HG03097 (cell line): ENCODE measurements around the gene C11orf16.
"Not testable (repeated sequence)": the region's sequence is repeated elsewhere in the genome, so short reads cannot be mapped to it uniquely, and the experiment has no call there.

Experiments
- ATAC-seq: cut with Tn5 transposase; IDR thresholded peaks from one replicate; pipeline ENCODE4 v1.9.1; 2021; ENCODE audit not compliant: unreplicated experiment, low FRiP score

The C11orf16 gene

DNA sequence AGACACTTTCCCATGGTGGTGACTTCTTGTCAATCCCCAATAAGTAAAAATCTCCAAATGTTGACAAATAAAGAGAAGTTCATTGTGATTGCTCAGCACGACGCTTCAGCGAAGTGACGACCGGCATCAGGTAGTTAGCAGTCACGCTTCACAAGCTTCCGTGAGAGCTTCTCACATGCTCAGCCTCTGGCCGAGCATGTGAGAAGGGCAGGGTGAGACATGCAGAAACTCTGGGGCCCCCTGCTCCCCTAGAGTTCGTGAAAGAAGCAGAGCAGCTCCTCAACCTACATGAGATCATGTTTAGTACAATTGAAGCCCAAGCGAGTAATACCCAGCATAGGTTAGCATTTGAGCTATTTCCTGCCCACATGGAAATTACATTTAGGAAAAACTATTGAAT is 4.4 kb upstream of the C11orf16 start:
- ATAC-seq = no peak

DNA sequence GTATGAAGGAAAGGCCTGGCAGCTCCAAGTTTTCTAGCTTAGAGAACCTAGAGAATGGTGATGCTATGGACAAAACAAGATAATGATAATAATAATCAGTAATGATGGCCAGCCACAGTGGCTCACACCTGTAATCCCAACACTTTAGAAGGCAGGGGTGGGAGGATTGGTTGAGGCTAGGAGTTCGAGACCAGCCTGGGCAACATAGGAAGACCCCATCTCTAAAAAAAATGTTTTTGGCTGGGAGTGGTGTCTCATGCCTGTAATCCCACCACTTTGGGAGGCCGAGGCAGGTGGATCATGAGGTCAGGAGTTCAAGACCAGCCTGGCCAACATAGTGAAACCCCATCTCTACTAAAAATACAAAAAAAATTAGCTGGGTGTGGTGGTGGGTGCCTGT is 3.0 kb upstream of the C11orf16 start:
- not testable (repeated sequence) for ATAC-seq

DNA sequence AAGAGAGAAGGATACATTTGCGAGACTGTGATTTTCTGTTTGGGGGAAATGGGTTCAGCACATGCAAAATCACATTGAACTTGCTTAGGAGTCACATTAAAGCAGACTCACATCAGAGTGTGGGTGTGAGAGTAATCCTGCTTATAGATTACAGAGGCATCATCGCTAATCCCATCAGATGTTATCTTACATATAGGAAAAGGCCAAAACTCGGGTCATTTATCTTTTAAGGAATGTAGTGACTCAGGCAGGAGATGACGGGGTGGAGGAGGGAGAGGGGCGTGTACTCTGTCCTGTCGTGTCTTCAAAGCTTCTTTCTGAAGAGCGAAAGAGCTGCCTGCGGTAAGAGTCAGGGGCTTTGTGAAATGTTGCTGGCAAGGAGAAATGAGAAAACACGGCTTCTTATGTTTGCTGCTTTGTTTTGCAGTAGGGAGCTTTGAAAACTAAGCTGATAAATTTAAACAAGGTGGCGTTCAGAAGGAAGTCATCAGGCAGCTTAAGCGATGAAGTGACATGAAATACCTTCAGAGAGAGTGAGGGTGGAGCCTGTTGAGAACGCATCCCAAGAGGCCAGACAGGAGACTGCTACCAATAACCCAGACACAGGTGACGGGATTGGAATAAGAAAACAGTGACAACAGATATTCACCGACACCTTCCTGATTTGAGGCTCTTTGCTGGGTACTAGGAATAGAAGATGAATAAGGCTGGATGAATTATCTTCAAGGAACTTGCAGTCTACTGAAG is 2.2 kb upstream of the C11orf16 start:
- no peak for ATAC-seq

DNA sequence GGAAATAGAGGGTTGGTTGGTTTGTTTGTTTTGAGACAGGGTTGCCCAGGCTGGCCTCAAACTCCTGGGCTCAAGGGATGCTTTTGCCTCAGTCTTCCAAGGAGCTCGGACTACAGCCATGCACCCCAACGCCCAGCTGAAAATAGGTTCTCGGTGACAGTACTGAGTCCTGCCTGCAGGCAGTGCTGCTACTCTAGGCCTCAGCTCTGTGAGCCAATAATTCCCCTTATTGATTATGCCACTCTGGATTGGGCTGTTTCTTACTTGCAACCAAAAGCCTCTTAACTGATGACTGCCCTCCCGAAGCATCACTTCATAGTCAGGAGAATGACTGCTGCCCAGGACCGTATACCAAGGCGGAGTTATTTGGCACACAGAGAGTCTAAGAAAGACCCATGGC is 1.2 kb upstream of the C11orf16 start:
- ATAC-seq = no peak

DNA sequence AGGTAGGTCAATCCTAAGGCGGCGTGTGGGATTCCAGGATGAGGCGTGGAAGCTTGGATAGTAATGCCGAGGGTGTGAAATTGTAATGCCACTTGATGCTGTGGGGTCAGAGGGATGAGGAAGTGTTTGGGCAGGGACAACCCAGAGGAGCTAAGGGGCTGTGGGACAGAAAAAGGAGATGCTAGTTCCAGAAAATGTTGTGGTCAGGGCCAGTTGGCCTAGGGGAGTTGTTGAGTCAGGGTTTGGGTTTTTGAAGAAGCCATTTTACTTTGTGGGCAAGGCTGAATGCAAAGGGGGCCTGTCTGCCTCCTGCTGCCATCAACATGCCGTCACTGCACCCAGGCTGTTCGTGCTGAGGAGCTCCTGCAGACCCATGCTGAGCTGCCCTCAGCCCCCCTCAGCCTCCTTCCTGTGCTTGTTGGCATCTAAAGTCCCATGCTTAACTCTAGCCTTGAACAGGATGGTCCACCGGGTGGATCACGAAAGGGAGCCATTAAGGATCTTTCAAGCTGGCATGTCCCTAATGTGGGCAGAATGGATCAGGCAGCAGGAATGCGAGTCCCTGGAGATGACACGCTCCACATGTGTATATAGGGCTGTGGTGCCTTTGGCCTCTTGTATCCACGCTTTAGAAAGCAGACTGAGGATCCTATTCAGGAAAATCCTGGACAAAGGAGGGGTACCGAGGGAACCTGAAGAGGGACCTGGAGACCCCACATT is 2.1 kb downstream of the C11orf16 start:
- no peak for ATAC-seq

DNA sequence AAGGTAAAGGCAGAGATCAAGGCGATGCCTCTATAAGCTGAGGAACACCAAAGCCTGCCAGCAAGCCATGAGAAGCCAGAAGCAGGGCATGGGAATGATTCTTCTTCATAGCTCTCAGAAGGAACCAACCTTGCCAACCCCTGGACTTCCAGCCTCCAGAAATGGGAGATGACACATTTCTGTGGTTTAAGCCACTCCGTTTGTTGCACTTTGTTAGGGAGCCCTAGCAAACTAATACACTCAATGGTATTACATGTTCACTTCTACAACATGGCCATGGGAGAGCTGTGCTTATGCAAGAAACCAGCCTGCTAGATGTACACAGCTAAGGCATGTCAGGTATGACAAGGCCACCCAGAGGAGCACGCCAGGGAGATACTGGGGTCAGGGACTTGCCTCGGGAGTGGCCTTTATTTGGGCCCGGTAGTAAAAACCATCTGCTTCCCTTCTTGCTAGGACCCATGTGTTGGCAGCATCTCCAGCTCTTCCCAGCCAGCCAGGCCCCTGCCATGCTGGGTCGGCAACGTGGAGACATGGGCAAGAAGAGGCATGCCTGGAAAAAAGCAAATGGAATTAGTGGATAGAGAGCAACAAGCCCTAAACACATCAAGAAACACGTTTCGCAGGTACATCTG is 3.6 kb downstream of the C11orf16 start:
- ATAC-seq = no peak

DNA sequence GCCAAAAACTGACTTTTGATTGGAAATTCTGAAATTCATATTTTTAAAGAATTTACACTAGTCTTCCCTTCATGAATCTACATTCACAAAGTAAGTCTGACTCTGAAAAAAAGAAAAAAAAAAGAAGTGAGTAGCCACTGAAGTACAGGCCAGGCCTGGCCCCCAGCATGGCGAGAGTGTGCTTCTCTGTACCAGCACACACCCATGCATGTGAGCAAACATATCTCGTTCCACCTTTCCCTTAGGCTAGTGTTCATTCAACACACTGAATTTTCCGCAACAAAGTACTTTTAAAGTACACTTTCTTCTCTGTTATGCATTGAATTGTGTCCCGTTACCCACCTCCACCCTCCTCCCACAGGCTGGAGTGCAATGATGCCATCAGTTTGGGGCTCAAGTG is 4.5 kb downstream of the C11orf16 start:
- ATAC-seq = no peak

DNA sequence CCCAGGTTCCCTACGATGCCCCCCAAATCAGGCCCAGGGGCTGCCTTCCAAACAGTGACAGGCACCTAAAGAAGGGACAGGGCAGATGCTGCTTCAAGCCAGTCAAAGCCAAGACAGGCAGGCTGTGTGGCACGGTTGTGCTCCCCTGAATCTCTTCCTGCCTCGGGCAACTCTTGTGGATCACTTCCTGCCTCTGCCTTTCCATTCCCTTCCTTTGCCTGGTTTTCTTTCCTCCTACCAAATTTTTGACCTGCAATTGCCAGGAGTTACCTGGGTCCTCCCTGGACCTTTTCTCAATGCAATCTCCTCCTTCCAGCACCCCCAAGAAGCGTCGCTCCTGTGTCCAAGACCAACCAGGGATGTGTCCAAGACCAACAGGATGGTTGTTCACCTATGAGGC is 5.5 kb downstream of the C11orf16 start:
- no peak for ATAC-seq

DNA sequence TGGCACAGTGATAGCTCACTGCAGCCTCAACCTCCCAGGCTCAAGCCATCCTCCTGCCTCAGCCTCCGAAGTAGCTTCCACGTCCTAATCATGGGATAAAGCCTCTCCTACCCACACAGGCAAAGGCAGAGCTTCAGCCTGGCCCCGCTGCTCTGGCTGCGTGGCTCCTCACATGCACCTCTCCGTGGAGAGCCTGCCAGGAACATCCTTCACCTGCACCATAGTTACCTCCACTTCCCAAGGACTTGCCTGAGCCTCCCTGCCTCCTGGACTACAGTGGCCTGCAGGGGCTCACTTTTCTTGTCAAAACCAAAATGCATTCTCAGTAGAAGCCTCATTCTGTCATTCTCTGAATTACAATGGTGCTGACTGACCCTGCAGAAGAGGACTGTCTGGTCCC is 6.5 kb downstream of the C11orf16 start:
- ATAC-seq = no peak

DNA sequence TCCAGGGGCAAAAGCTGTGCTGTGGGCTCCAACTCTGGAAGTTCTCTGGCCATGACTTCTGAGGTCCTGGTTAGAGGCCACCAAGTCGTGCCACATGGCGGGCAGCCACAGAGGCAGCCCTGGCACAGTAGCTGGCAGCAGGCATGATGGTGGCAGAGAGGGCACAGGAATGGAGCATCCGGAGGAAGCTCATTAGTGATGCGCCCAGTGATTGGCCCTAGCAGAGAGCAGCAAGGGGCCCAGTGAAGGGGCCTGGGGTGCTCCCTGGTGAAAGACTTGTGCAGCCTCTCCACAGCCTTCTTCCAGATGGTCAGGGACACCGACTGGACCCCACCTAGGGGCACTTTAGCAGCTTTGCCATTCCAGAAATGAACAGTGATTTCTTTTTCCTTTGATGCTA is 7.0 kb downstream of the C11orf16 start:
- ATAC-seq = no peak

DNA sequence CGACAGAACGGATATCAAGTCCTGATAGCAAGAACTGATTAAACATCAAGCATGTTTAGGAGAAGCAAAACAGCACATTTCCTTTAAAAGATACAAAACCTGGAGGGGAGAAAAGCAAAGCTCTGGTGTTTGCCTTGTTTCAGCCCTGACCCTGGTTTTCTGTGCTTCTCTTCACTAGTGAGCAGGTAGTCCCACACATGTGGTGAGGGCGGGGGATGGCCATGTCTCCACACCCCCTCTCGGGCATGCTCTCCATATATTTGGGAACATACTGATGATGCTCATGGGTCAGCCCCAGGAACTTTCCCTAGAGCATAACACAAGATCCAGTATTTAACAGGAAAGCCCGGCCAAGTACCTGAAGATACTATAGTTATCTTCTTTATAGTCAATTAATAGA is 10.1 kb downstream of the C11orf16 start:
- ATAC-seq = no peak

DNA sequence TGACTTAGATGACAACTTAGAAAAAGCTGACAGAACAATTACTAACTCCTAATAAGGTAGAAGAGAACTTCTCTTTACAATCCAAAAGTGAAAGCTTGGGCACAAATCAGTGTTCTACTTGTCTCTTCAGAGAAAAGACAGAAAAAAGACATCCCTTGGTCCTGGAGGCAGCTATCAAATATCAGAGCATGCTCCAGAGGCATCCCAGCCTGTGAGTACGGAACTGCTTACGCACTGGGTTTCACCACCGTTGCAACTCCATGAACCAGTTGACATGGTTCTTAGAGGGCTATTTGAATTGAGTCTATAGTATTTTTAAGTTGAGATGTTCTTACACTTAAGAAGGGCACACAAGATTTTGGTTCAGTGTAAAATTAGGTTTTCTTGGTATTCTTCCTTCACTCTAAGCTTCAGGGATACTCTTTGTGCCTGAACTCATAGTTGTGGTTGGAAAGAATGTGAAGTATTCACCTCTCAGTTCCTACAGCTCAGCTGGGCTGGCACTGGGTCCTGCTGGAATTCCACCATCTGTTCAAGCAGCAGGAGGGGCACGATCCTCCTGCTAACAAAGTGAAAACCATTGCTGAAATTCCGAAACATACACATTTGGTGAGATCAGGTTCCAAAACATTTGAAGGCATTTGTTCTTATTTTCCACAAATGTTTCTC is 15.5 kb downstream of the C11orf16 start:
- no peak for ATAC-seq

DNA sequence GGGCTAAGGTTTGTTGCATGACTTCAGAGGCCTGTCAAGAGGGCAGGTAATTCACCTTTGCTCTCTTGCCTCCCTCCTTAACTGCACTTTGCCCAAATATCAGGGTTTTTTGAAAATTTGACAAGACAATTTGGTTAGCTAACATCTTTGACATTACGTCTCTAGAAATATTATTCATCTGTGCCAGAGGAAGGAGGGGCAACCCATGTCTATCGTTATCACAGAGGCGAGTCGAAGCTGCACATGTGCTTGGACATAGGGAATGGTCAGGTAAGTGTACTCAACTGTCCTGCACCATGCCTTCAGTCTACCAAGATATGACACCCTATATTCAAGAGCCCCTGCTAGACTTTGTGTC is 18.1 kb downstream of the C11orf16 start:
- no peak for ATAC-seq

DNA sequence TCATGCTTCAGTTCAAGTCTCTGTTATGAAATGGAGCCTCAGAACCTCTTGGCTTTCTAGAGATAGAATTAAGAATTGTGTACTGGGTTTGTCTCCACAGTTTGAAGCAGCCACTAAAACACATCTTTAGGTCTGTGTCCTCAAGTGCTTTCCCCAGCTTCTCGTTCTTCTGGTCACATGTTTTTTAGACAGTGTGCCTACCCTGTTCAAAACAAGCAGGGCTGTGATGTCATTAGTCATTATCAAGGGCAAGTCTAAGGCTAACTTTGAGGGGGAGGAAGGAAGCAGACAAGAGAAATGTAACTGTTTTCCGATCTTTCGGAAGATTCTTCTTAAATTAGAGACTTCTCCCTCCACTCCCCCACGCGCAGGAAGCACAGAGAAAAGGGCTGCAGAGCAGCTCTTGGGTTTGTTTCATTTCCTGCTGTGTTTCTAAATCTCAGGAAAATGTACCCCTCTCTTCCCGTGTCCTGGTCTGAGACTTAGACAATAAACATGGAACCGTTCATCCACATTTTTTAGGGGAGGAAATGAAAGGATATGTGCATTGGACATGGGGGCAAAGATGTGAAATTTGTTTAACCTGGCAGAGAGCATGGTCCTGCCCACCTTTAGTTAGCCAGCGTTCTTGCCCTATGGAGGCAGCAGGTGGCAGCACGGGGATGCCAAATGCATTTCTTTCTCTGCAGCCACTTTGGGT is 18.6 kb downstream of the C11orf16 start:
- ATAC-seq = no peak

DNA sequence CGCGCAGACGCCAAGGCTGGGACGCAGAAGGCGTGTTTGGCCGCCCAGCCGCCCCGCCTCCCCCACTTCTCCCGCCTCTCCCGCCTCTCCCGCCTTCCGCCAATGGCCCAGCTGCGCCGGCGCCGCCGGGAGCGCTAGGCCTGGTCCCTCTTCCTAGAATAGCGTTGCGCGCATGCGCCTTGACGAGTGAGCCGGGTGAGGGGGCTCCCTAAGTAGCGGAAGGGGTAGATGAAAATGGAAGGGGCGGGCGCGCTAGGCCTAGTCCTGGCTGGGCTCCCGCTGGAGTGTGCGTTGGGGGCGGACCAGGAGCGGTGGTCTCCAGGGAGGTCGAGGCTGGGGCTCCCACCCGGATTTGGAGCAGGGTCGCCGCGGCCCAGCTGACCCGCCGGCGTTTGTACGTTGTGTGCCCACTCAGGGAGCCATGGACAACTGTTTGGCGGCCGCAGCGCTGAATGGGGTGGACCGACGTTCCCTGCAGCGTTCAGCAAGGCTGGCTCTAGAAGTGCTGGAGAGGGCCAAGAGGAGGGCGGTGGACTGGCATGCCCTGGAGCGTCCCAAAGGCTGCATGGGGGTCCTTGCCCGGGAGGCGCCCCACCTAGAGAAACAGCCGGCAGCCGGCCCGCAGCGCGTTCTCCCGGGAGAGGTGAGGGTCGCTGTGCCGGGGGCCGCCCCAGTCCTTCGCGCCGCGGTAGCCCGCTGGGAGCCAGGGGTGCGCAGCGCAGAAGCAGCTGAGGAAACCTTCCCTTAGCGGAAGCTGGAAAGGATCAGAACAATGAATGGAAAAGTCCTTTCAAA is 21.5 kb downstream of the C11orf16 start, which contains the start of gene AKIP1:
TSS of gene AKIP1 (plus strand) at position 161 of the 795 bp plus-strand sequence. CDS start at position 422, 261 bp downstream.
- peak; percentile 80 for ATAC-seq

DNA sequence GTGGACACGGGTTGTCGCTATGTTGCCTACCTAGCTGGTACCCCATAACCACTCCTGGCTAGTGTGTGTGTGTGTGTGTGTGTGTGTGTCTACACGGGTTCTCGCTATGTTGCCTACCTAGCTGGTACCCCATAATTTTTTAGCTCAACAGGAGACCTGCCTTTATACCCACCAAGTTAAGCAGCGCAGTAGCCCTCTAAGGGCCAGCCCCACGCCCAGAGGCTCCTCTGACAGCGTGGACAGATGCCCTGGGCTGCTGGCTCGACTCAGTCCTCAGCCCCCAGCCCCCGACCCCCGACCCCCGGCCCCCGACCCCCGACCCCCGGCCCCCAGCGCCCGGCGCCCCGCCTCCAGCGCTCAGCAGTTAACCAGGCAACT is 22.1 kb downstream of the C11orf16 start:
- no peak for ATAC-seq

DNA sequence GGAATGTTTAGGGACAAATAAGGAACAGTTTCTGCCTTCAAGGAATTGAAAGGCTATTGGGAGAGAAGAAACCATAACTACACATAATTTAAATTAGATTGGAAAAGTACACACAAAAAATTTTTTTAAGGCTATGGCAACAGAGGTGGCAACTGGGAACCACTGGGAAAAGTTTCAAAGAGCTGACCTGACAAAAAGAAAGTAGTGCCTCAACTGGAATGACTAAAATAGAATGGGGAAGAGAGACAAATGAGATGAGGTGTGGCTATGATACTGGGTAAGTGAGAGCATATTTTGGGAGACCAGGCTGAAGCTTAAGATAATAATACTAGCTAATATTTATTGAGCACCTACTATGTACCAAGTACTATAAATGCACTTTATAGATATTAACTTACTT is 24.6 kb downstream of the C11orf16 start:
- no peak for ATAC-seq

DNA sequence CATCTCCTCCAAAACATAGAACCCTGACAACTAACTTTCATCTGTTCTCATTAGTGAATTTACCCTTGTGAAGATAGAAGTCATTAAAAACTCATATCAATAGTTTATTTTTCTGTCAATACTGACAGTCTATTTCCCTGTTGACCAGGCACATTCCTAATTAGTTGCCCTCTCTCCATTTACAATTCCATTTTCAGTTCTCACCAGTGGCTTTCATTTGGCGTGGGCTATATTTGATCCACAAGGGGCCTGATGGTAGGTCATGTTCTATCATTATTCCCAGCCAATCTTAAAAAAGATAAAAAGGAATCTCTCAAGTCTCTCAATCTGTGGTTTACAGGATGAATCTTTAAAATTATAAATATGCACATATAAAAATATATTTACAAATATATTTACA is 25.6 kb downstream of the C11orf16 start:
- no peak for ATAC-seq

DNA sequence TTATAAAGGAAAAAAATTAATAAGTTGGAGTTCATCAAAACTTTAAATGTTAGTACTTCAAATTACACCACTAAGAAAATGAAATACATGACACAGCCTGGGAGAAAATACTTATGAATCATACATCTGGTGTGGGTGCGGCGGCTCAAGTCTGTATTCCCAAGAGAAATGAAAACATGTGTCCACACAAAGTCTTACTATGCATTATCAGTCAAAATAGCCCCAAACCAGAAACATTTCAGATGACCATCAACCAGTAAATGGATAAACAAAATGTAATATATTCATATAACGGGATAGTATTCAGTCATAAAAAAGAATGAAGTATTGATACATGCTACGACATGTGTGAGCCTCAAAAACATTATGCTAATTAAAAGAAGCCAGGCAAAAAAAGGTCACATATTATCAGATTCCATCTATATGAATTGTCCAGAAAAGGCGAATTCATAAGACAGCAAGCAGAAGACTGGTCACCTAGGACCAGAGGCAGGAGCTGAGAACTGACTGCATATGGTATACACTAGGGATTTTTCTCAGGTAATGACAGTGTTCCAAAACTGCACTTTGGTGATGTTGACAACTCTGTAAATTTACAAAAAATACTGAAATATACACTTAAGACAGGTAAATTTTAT is 27.1 kb downstream of the C11orf16 start:
- no peak for ATAC-seq
